Femur (tissue), 1 donor: ENCODE results near the gene HMGCS2.

ENCODE experiments used
- DNase-seq: peaks from one replicate; pipeline ENCODE4 v3.0.0-alpha.2; 2017

HMGCS2 gene

DNA sequence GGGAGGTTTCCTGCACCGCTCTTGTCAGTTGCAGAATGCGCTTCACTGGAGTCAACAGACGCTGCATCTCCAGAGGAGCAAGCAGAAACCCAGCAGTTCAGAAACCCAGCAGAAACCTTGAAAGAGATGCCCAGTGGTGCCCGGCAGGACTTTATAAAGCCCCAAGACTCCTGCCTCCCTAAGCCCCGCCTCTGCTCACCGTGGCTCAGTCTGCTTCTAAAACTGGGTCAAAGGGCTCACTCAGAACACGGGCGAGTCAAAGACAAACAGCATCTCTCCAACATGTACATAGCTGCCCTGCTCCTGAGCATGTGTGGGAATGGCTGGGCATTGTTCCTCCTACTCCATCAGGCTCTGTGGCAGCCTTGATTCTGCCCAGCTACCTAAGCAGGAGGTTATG lies at the start of gene HMGCS2:
Gene HMGCS2 (minus strand): TSS at position 128 of the 400 bp plus-strand sequence. CDS start 61 bp downstream, at position 67.
- no peak for DNase-seq

DNA sequence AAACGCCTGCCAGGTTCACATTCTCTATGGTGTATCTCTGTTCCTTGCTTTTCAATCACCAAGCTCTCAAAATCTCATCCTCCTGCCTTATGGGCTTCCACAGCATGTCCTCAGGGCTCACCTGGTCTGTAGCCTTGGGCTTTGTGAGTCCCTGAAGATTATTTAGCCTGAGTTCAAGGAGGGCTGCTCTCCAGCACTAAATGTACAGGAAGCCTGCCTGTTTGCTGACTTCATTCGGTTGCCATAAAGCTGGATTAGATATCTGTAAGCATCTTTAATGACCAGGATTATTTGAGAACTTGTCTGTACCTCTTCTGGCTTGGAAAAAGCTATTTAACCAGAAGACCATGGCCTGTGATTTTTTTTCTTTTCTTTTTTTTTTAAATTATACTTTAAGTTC lies 49.5 kb upstream of the HMGCS2 start:
- DNase-seq, result no peak

DNA sequence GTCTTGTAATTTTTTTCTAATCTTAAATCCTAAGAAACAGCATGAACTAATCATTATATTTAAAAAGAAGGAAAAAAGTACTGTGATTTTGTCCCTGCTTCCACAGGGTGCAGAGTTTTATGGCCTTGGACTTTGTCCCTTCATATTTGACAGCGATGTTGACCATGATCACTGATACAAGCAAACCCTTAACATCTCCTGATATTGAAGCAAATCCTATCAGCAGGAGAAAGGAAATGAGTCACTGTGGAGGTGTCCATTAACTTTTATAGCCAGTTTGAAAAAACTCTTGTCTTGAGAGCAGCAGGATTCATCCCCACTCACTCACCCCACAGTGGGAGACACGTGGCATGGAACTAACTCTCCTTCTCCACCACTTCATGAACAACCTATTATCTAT lies 47.7 kb upstream of the HMGCS2 start:
- no peak for DNase-seq

DNA sequence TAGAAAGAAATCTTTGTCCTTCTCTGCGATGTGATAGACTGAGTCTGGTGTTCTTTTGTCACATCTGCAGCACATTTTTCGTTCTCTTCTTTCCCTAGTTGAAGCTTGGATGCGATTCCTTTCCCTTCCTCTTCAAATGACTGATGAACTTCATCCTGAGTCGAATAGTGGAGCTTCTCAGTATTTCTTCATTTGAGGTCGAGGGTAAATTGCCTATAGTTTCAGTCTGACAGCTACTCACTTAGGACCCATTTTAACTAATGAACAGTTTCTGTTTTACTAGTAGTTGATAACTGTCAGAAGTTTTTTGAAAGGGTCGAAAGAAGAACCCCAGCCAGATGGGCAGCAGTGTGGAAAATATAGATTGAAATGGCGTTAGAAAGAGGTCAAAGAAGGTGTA lies 47.2 kb upstream of the HMGCS2 start:
- no peak for DNase-seq

DNA sequence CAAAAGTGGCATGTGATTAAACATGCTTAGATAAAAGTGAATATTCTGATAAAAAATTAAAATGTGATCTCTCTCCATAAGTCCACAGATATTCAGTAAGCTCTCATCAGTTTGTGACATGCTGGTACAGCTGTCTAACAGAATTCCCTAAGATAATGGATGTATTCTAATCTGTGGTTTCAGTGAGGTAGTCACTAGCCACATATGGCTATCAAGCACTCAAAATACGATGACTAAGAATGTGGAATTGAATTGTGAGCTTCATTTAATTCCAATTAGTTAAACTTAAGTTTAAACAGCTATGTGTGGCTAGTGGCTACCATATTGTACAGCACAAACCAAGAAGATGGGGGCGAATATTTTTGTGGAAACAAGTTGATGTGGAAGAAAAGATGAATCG lies 46.7 kb upstream of the HMGCS2 start:
- DNase-seq, result no peak

DNA sequence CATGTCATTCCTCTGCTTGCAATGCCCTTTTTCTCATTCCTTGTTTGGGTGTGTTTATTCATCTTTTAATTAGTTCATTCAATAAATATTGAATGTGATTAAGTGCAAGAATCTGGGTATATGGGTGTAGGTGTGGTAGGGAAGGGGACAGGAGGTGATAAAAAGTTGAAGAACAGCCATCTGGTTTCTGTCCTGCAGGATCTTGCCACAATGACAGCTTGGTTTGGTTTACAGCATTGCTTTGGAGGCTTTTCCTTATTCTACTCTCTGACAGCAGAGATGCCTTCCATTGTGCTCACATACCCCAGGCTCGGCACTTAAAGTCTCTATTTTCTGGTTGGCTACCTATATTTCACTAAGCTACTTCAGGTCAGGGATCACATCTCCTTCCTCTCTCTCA lies 45.6 kb upstream of the HMGCS2 start:
- no peak for DNase-seq

DNA sequence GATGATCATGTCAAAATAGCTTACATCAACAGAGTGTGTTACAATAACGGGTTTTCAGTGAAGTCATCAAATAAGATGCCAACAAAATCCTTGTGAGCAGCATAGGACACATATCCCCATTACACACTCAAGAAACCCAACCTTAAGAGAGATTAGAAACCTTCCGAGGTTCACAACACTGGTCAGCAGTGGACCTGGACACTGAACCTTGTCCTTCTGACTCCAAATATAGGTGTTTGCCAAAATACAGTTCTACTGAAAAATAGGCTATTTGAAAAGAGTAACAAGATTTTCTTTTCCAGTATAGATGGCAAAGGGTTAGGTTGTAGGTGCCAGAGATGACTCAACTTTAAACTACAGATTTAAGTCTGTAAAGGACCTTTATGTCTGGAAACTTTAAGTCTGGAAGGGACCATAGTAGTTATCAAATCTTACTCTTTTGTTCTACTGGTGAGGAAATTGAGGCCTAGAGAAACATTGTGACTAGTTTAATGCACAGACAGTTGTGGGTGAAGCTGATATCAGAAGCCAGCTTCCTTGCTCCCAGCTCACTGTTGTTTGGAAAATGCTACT lies 43.4 kb upstream of the HMGCS2 start:
- no peak for DNase-seq

DNA sequence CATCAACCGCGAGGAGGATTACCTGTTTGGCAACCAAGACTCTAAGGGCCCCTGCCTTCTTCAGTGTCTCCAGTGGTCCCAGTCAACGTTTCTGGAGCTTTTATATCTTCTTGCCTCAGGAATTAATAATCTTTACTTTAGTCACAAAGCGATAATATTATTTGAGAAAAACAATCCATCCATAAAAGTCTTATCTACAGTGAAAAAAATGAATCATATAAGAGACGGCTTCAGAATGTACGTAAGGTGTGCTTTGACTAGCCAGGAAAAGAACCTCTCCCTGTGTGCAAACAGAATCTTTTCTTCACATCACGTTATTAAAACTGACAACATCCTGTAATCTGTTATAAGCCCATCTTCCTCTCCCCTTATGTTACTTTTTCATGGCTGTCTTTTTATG lies 42.7 kb upstream of the HMGCS2 start, which contains the start of gene REG4:
Gene REG4 (minus strand): TSS at position 74 of the 400 bp plus-strand sequence. CDS start 2,691 bp downstream, outside the sequence.
- no peak for DNase-seq

DNA sequence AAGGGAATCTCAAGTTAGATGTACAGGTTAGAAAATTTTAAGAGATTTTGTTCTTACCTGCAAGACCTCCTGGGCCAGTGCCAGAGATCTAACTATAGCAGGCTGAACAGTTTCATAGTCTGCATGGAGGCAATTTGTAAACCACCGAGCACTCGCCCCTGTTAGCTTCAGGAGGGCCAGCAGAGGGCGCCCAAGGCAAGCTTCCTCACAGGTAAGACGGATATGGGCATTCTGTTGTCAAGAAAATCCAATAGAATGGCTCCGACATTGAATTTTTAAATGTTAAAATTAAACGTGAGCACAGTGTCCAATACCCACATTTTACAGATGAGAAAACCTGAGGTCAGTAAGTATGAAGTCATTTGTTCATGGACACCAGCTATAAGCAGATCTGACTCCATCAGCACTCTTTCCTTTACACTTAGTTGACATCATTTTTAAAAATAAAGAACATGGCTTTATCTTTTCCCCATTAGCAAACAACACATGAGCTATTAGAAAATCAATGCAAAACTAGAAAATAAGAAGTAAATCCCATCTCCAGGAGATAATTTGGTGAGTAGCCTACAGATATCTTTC lies 40.4 kb upstream of the HMGCS2 start:
- DNase-seq, result peak; percentile 82

DNA sequence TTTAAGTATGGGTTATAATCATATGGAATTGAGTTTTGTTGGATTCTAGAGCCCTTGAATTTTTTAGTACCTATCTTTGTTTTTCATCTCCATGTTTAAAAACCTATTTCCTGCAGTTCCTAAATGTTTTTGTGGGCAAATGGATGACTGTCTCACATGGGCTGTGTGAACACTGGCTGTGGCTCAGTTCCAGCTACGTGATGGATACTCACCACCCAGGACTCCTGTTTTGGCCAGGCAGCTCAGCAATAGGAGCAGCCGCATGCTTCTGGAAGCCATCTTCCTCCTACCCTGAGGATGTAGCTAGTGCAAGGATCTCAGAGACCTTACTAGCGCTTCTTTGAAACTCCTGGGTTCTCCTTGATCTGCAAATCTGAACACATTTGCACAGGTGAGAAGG lies 39.8 kb upstream of the HMGCS2 start:
- DNase-seq, result no peak

DNA sequence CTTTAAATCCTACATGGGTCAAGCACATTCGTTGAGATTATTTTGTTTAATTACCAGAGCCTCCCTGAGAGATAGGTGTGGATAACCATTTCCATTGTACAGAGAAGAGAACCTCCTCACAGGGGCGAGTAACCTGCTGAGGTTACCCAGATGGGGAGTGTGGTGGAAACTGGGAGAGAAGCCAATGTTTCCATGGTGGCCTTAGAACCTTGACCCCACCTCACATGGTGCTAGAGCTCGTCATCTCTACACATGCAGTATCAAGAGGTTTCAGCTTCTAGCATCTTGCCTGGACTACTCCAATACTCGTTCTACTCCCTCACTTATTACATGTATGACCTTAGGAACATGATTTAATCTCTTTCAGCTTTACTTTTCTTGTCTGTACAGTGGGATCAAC lies 37.8 kb upstream of the HMGCS2 start:
- no peak for DNase-seq

DNA sequence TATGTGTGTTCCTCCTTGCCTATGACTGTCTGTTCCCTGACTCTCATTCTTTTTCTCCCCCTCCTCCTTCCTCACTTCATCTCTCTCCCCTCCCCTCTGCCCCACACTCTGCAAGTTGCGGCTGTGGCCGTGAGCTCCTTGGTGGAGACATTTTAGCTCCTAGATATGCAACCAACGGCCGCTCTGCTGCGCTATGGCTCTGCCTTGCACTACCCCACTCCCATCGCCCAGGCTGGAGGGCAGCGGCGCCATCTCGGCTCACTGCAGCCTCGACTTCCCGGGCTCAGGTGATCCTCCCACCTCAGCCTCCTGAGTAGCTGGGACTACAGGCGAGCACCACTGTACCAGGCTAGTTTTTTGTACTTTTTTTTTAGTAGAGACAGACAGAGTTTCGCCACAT lies 37.0 kb upstream of the HMGCS2 start:
- DNase-seq, result no peak

DNA sequence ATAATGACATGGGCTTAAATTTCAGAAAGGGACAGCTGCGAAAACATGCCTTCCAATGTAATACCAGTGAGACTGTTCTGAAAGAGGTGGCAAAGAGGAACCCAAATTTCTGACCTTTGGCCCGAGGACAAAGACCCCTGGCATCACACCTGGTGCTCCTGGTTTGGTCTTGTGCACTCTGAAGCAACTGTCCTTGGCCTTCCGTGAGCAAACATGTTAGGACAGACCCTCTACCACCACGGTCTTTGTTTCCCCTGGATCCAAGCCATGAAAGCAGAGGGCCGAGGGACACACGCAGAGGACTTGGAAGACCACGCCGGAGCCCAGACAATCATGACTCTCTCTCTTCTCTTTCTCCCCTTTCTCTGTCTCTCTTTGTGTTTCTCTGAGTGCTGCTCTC lies 36.5 kb upstream of the HMGCS2 start:
- no peak for DNase-seq

DNA sequence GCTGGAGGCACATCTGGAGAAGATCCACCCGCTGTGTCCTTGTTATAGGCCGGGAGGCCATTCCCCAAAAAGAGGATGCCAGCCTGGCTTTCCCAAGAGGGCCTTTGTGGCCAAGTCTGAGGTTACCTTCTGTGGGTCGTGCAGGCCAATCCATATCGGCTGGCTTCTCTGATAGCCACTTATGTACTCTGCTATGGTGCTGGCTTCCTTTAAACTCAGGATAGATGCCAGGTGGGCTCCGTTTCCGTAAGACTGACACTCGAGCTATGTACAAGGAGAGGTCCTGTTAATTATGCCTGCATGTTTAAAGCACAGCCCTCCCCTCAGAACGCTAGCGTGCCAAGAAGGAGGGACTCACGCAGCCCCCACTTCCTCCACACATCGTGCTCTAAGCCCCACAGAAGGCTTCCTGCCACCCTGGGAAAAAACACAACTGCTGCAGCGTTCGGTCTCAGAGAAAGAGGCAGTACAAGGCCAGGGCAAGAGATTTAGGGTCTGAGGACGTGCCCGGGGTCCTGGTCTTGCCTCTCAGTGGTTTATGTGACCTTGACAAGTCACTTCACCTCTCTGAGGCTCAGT lies 31.0 kb upstream of the HMGCS2 start:
- DNase-seq, result no peak

DNA sequence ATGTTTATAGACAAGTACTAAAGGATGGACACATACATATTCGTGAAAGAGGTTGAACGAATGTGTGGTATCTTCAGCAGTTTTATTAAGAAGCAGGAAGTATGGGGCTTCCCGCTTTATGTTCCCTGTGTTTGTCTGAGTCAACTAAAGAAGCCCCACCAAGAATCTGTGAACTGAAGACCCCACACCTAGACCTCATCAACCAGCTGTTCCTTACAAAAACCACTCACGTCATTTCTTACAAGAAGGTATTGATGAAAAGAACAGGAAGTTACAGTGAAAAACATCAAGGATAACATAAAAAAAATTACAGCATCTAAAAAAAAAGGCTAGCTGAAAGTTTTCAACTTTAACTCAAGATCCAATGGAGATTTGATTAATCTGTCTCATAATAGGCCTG lies 30.3 kb upstream of the HMGCS2 start:
- DNase-seq, result no peak

DNA sequence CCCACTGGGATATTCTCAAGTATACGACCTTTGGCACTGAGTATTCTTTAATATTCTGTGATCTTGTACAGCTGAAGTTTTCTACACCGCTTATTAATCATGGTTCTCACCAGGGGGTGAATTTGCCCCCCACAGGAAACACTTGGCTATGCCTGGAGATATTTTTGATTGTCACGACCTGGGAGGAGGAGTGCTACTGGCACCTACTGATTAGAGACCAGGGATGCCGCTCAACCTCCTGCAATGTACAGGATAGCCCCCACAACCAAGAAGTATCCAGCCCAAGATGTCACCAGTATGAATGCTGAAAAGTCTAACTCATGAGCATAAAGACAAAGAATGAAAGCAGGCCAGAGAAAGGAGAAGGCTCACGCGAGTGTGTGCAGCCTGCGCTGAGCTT lies 28.9 kb upstream of the HMGCS2 start:
- no peak for DNase-seq

DNA sequence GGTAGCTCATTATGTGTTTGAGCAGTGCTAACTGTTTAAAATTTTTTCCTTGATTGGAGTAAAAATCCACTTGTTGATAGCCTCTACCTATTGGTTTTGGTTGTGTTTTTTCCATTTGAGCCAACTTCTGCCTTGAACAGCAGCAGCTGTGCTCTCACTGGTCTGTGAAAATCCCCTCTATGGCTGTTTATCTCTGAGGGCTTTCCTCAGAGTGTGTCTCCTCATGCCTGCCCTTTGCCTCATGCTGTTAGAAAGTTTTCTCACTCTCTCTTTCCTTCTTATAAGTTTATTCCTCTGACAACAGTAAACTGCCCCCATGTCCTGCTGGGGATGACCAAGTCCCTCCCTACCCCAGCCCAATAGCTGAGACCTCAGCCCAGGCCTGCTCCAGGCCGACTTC lies 28.5 kb upstream of the HMGCS2 start:
- DNase-seq, result no peak

DNA sequence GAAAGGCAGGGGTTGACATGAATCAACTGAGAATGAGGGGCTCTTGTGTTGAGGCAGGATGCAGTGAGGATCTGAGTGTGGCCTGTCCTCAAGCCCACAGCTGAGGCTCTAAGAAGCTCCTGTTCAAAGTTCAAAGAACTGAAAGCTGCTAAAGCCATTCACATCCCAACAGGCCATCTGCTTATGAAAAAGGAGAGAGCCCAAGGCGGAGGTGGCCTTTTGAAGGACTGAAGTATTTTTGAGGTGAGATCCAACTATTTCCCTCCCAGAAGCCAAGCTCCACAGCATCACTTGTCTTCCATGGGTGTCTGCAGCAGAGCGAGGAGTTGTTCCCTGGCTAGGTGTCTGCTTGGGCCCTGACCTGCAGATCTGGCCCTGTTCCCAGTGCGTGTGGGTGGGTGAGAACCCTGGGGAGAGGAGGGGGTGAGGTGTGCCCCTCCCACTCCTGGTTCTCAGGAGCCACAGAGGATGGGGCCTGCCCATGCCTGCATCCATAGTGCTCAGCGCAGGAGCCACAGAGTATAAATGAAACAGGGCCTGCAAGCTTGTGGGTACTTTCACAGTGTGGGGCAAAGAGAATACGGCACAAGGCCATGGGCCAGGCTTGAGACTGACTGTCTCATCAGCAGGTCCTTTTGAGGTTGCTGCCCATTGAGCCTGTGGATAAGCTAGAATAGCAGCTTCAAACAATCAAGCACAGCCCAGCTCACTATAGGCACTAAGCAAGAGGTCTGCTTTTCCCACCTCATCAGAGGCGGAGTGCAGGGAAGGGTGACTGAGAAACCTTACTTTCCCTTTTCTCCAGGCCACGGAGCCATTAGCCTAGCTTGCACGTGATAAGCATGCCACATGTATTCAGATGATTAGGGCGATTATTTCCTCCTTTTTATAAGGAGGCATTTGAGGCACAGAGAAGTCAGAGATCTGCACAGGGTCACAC lies 26.8 kb upstream of the HMGCS2 start:
- DNase-seq, result peak; percentile 49

DNA sequence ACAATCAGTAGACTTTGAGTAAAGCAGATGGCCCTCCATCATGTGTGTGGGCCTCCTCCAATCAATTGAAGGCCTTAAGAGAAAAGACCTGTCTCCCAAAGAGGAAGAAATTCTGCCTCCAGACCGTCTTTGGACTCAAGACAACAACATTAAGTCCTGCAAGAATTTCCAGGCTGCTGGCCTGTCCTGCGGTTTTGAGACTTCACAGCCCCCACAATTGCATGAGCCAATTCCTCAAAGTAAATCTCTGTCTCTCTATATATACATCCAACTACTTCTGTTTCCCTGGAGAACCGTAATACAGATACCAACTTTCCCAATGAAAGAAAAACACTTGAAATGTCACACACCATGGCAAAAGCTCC lies 26.2 kb upstream of the HMGCS2 start:
- peak; percentile 61 for DNase-seq

DNA sequence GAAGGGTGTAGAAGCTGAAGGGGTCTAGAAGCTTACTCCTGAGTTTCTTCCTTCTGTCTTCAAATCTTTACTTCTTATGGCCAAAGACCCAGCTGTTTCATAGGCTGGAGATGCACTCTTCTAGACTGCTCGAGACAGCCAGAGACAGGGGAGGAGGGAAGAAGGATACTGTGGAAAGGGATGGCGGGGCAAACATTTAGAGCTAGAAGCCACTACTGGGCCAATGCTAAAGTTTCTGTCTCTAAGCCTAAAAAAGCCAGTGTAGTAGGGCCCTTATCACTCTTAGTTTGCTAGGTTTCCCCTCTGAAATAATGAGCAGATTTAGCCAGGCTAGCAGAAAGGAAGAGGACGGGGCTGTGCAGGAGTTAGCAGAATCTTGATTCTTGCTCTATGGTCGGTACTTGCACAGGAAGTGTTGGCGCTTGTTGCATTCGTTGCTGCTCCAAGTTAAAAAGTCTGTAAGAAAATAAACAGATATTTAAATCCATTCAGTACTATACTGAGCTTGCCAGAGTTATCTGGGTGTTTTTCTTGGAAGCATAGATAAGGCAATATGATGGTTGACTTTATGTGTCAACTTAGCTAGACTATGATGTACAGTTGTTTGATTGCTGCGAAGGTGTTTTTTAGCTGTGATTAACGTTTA lies 25.6 kb upstream of the HMGCS2 start:
- DNase-seq, result no peak

DNA sequence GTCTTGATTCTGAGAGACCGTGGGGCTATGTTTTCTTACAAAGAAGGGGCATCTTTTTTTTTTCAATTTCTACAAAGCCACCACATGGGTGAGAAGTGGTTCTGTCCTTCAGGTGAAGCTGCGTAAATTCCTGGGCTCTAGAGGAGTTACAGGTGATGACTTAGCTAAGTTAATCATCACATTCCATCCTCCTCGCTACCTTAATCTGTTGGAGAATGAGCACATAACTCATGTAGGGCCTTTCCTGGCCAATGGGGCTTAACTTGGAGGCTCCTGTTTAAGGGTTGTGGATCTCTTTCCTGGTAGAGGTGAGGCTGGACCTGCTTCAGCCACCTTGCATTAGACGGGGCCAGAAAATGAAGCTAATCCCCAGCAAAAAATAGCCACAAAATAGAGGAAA lies 22.7 kb upstream of the HMGCS2 start:
- no peak for DNase-seq

DNA sequence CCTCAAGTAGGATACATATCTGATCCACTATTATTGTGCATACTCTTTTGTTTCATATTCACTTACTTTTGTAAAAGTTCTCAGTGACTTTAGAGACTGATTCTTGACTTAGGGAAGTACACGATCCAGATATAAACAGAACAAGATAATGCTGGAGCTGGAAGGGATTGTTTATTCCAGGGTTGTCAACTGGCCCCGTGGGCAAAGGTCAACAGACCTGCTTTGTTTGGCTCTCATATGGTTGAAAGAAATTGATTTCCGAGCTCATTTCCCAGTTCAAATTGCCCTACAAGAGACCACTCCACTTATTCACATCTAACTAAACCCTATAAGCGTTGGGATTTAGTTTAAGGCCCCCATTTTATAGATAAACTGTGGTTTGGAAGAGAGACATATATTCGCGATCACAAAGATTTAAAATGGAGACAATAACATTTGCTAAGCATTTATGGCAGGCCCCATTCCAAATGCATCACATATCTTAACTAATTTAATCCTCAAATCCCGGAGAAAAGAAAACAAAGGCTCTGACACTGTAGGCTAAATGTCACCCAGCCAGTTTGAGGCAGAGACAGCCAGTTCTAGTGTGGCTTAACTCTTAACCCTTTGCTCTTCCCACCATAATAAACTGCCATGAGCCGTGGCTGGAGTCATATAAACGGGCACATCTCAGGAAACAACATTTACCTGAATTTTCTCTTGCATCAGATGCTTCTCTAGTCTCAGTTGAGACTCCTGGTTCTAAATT lies 21.9 kb upstream of the HMGCS2 start:
- no peak for DNase-seq

DNA sequence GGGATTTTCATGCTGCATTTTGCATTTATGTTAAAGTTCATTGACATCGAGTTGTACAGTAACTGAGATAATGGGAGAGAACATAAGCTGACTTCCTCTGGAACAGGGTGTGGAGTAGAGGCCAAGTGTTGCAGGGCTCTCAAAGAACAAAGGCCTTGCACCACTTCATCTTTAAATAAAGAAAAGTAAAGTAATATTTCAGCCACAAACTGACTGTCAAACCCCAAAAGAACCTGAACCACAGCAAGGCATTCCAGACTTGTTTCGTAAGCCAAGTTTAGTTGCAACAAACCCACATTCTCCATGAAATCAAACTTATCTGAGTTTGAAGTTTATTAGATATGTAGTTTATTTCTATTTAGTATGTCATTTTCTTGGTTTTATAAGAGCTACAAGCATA lies 19.1 kb upstream of the HMGCS2 start:
- no peak for DNase-seq
